Fibroblast of peridontal ligament (primary cell): Measurements from ENCODE around the gene COL10A1.
A peak's percentile ranks its signal among the peaks of the same experiment; 100 is the strongest.
"Not testable (repeated sequence)": the region's sequence is repeated elsewhere in the genome, so short reads cannot be mapped to it uniquely, and the experiment has no call there.

ENCODE experiments used
- DNase-seq: peaks from one replicate; pipeline ENCODE4 v3.0.0-alpha.2; 2010; ENCODE audit errors: extremely low read depth

The COL10A1 gene

DNA sequence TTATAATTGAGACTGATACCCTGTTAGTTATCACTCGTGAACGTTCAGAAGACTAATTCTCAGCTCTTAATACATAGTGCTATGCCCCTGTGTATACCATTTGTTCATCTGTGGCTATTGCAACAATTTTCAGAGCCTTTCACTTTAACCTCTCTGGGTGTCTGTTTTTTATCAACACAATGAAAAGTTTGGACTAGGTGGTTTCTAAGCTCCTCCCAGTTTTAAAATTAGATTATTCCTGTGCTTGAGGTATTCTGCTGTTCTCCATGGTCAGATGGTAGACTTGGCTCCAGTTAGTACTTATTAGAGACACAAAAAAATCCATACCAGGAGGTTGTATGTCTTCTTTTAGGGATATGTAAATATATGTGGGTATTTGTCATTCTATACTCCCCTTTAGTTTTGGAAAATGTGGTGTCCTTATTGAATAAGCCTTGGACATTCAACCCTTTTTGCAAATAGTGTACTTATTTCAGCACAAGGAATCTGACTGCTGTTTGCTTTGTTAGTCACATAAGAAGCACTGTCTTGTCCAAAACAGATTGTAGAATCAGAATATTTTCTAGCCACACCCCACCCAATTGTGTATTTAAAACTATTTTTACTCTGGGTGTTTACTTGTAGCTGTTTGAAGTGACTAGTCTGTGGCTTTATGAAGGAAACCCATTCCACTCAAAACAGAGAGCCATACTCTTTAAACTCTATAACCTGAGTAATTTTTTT lies 2.0 kb upstream of the COL10A1 start:
- peak; percentile 48 for DNase-seq

DNA sequence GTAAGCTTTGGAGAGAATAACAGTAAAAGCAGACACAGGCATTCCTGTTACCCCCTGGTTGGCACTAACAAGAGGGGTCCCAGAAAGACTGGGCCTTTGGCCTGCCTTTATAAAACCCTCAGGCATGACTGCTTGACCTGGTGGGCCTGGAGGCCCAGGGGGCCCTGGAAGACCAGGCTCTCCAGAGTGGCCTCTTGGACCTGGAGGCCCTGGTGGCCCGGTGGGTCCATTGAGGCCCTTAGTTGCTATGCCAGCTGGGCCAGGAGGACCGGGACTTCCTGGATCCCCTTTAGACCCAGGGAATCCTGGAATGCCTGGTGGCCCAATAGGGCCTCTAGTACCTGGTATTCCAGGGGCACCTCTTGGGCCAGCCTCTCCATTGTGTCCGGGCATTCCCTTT lies 5.5 kb downstream of the COL10A1 start:
- no peak for DNase-seq

DNA sequence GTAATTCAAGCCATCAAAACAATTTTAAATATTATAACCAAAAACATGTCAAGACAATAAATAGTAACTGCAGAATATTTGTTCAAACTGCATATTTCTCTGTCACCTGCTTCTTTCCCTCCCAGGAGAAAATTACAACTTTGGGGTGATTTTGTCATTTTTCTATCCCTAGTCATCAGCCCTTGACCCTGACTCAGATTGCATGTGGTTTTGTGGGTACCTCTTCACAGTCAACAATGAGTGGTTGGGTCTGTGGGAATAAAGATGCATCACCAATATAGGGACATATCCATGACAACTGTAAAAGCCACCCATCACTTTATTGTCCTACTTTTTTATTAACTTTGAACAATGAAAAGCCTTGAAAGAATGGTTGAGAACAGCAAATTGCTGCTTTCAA lies 7.3 kb downstream of the COL10A1 start:
- peak; percentile 18 for DNase-seq

DNA sequence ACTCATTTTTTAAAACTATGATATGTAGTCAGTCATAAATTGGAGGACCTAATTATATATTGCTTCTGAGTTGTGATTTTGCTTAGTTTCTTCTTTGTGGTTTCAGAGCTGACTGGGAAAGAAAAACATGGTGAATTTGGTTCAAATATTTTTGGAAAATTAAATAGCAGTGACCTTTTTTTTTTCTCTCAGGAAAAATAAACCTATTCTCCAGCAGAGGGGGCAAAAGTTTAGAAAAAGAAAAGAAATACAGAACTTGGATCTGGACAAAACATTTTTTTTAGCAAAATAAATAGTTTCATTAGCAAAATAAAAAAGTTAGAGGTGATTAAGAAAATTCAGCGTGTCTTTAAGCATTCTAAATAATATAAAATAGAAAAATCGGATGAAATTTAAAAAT lies 10.2 kb downstream of the COL10A1 start:
- DNase-seq = peak; percentile 54

DNA sequence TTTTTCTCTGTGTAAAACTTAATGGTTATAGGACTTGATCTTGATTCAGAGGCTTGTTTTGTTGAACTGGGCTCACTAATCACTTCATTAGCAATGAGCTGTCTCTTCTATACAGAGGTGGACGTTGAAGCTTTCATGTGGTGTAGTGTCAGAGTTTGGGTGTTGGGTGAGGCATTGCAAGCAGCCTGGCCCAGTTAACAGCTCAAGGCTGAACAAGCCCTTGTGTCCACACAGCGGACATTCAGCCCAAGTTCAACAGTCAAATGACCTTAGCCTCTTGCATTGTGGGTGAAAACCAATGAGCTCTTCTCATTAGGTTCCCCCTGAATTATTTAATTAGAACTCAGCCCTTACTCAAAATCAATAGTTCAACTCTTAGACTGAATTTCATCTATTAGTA lies 12.5 kb downstream of the COL10A1 start:
- DNase-seq = no peak

DNA sequence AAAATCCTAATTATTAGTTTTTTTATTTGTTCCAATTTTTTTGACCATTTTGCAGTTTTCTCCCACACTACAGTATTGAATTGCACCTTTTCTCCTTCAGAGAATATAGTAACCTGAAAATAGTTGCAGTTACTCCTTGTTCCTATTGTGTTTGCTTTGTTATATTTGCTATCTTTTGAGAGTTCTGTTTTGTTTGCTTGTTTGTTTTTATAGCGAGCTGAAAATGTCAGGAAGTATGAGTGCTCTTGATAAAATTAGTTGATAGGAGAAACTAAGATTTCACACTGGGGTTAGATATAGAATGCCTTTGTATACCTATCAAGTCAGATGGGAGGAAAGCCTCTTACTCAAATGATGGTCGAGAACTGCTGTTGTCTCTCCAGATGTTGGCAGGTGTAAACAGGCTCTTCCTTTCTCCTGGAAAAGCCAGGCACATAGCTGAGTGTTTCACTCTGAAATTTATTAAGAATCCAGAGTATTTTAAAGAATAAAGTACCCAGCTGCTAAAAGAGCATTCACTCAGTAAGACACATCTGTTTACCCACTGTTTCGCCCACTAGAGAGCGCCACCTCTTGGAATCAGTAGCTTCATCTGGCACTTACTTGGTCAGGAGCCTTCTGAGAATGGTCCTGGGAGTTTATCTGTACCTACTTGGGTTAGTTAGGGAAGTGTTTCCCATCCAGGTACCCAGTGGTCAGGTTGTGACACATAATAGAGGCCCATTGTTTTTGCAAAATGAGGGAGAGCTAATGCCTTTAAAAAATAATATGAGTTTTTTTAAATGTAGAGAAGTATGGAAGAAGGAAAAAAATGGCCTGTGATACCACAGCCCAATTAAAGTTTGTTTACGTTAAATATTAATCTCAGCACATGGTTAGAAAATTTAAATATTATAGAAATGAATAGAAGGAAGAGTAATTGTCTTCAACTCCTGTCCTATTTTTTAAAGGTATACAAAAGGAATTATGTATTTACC lies 14.1 kb downstream of the COL10A1 start:
- peak; percentile 41 for DNase-seq

DNA sequence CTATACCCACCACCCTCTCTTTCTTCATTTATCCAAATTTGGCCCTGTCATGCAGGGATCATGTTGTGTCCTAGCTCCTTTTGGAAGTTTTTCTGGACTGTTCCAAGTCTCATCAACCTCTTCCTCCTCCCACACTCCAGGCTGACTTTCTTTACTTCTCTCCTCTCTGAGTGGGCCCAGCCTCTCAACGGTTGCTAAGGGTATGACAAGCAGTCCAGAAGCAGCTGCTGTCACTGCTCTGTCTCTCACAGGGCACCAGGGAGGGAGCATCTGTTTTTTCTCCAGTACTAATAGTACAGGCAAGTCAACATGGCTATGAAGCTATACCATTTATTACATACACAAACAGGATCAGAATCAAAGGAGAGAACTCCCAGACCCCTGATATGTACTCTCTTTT lies 17.1 kb downstream of the COL10A1 start:
- no peak for DNase-seq

DNA sequence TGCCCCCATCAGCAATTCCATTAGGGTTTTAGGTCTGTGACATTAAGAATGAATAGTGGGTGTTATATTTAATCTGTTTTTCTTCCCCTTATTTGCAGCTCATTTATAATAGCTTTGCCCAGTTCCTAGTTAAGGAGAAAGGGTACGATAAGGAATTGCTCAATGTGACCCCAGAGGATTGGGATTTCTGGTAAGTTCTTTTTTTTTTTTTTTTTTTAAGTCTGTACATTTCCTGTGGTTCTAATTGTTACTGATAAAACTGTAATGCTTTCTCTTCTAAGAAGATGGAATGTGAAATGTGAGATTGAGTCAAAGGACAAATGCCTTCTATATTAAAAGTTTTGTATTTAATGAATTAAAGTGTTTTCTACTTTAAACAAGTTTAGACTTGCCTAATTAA lies 19.8 kb downstream of the COL10A1 start:
- DNase-seq = peak; percentile 53

DNA sequence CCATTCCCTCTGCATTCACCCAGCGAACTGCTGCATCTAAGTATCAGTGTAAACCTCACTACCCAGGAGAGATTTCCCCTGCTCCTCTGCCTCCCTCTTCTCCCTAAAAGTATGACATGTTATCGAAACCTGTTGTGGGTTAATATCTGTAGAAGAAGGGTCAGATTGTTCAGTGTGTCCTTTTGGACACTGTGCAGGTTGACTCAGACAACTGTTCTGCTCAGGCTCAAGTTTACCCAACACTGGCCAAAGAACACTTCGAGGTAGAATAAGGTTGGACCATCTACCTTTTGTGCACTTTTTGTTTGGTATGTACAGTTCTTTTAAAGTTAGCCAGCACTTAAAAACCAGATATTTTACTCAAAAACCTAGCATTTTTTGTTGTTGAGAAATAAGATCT lies 20.7 kb downstream of the COL10A1 start:
- no peak for DNase-seq

DNA sequence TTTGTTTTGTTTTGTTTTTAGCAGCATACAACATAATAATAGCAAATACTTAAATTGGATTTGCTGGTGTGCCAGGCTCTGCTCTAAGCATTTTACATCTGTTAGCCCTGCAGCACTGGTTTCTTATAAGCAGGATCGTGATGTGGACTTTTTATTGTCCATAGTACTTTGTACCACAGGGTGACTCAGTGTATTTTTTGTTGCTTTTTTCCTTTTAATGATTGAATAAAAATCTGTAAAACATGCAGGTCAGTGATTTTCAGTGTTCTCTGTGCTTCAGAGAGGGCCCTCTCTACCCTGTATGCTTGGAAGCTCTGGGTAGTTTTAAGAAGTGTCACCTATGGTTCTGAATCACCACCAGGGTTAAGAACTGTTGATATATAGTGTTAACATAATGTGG lies 21.3 kb downstream of the COL10A1 start:
- no peak for DNase-seq

DNA sequence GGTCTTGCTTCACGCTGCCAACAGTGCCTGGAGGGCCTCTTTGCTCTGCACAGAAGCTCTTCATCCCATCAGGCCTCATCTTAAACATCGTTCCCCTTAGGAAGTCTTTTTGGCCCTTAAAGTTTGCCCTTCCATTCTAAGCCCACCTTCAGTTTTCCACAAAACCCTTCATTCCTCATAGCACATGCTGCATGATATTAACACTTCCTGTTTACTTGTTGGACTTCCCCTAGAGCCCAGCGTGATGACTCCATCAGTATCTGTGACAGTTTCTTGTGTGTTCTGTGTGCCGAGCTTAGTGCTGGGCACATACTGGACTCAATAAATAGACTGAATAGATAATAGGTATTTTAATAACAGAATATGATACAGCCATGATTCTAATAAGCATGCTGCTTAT lies 23.1 kb downstream of the COL10A1 start:
- DNase-seq = no peak

DNA sequence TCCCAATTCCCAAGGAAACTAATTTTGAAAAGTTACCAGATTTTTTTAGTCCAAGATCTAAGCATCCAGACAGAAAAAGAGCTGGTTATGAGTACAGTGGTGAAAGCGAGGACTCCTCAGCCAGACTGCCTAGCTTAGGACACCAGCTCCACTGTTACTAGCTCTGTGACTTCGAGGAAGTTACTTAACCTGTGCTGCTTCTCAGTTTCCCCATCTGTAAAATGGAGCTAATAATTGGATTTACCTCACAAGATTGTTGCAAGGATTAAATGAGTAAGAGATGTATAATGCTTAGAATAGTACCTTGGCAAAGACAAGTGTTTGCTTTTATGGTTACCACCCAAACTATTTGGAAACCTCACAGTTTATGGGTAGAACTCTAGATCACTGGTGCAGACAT lies 24.1 kb downstream of the COL10A1 start:
- DNase-seq = no peak

DNA sequence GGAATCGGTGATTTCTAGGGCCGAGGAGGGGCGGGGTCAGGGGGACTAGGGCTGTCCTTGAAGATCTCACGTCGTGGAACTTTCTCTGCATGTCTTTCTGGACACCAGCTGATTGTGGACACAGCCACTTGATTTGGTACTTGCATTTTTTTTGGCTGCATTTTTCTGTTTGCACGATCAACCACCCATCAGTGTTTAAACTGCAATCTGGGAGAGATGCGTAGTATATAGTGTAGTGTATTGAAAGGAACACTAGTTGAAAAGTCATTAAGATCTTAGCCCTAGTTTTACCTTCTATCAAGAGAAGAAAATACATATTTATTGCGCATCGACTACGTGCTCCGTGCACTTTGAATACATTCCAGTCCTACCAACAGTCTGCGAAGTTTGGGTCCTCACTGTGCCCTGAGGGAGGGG lies 24.6 kb downstream of the COL10A1 start:
- no peak for DNase-seq

DNA sequence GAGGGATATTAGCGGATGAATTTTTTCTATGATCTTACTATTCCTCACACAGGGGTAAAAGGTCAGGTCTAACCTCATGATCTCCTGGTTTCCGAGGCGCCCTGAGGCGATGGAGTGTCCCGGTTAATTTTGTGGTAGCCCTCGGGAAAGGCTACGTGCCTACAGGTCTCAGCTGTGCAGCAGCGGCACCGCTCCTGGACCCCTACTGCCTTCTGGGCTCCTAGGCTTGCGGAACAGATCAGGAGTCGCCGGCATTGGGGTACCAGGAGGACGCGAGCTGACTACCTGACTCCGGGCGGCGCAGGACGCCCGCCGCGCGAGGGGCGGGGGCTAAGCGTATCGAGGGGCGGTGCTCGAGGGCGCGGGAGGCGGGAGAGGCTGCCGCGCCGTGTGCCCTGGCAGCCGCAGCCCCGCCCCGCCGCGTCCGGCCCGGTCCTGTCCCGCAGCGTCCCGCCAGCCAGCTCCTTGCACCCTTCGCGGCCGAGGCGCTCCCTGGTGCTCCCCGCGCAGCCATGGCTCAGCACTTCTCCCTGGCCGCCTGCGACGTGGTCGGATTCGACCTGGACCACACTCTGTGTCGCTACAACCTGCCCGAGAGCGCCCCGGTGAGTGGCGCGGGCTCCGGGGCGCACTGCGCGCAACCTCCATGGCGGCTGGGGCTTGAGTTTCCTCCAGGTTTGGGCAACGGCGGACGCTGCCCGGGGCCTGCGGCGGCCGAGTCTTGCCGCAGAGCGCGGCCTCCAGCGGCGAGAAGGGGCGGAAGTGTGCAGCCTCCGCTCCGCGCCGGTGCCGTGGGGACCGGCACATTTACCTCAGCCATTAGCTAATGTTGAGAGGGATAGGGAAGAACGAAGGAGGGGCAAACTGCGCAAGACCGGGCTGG lies 25.3 kb downstream of the COL10A1 start, which contains the start of gene NT5DC1:
Gene NT5DC1 (plus strand): TSS at position 435 of the 883 bp plus-strand sequence. CDS start 78 bp downstream, at position 513.
- peak; percentile 48 for DNase-seq

DNA sequence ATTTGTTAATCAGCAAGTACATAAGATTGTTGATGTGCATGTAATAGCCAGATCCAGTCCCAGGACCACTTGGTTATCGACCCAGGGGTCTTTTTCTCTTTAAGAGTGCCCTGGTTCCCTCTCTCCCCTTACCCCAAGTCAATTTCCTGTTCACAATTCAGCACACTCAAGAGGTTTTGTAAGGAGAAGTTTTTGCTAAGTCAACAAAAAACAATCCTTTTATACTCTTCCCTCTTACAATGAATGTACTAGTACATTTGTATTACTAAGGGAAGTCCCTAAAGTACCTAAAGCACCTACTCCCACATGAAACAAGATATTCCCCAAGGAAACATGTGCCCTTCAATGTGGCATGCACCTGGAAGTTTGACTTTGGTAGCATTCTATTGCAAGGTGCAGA lies 26.9 kb downstream of the COL10A1 start:
- no peak for DNase-seq

DNA sequence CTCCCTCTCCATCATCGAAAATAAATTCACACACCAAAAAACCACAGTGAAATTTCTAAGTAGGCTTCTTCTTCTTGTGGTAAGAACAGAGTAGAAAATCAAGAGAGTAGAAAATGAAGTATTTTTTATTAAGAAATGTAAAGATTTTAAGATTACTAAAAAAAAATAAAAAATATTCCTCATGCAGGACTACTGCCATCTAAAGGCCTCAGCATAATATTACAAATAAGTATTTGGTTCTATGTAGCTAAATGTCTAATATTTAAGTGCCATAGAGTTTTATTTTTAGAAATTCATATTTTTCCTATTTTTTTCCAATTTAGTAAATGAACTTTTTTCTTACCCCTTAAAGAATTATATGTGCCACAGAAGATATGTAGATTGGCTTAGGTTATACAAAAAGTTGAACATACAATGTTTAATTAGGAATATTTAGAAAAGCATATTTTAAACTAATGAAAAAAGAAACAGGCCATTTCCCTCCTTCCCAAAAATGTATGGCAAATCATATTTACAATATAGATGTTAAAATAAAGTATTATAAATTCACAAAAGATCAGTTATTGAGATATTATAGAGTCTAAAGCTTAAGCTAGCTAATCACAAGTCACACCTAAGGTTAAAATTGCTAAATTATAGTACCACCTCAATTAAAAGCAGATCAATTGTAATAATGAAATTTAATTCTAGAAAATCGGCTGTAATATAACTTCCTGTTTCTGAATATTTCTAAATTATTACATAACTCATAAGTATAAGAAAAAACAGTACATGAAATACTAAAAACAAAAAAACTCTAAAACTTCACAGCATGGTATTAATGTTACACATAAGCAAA lies 28.7 kb downstream of the COL10A1 start:
- DNase-seq = peak; percentile 61

DNA sequence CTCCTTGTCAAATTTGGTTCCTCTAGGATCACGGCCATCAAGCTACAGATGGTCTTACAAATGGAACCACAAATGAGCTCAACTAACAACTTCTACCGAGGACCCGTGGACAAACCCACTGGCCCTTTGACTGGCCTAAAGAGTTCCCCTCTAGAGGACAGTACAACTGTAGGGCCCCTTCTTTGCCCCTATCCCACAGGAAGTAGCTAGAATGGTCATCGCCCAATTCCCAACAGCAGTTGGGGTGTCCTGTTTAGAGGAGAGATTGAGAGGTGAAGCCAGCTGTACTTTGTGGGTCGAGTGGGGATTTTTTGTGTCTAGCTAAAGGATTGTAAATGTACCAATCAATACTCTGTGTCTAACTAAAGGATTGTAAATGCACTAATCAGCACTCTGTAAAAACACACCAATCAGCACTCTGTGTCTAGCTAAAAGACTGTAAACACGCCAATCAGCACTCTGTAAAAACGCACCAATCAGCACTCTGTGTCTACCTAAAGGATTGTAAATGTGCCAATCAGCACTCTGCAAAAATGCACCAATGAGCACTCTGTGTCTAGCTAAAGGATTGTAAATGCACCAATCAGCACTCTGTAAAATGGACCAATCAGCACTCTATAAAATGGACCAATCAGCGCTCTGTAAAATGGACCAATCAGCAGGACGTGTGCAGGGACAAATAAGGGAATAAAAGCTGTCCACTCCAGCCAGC lies 29.7 kb downstream of the COL10A1 start:
- not testable (repeated sequence) for DNase-seq

DNA sequence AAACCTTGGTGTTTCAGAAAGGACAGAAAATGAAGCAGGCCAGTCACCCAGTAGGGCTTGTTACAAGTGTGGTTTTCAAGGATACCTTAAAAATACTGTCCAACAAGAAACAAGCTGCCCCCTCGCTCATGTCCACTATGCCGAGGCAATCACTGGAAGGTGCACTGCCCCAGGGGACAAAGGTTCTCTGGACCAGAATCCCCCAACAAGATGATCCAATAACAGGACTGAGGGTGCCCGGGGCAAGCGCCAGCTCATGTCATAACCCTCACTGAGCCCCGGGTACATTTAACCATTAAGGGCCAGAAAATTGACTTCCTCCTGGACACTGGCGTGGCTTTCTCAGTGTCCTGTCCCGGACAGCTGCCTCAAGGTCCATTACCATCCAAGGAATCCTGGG lies 31.9 kb downstream of the COL10A1 start:
- DNase-seq = no peak

DNA sequence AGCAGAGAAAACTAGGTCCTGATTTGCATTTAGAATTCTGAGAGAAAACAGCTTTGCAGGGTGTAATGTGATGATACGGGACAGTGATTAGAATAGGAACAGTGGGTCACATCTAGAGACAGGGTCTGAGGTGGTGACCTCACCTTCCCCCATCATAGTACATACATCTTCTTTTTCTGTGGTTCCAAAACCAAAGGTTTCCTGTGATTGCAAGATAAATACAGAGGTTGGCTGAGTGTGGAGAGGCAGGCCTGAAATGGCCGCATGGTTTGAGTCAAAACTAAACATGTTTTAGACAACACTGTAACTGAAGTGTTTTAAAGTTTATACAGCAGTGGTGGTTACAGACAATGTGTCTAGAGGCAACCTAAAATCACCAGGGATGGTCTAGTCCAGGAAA lies 35.7 kb downstream of the COL10A1 start:
- peak; percentile 8 for DNase-seq

DNA sequence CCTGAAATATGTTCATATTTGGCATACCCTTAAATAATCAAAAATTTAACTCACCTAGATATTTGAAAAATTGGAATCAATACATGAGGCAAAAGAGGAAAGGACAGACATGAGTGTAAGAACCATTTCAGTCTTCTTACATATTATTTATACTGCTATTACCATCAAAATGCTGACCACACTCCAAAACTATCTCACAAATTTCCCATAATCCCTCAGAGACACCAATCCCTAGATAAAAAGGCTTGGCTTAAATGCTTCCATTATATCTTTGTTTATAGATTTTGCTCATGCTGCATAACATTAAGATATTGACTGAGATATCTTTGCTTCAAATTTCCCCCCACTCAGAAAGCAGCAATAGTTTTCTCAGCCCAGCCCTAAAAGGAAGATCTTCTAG lies 37.0 kb downstream of the COL10A1 start:
- DNase-seq = peak; percentile 34
